ENCODE results near the gene DDX41. TPM values are rescaled to one million over a fixed set of nuclear protein-coding genes. Genes with fewer than 3 reads are reported as not detected.
"Not testable (repeated sequence)": the region's sequence is repeated elsewhere in the genome, so short reads cannot be mapped to it uniquely, and the experiment has no call there.

DDX41 gene
- total RNA-seq, 1 donor, result 166 TPM

- DNase-seq (ENCODE audit: low read depth in 2 of 3, low spot score in 2 of 3), result no peak
These were observed 29.6 kb downstream of the DDX41 start for GRCh38 chr5:177487144-177487543.

GRCh38 chr5:177486256-177486655 lies 30.5 kb downstream of the DDX41 start:
- DNase-seq (ENCODE audit: low read depth in 2 of 3, low spot score in 2 of 3), result no peak

- DNase-seq (ENCODE audit: low read depth in 2 of 3, low spot score in 2 of 3), result not testable (repeated sequence)
These were observed 31.0 kb downstream of the DDX41 start for GRCh38 chr5:177485753-177486152.

GRCh38 chr5:177484902-177485549 lies 31.7 kb downstream of the DDX41 start:
- DNase-seq (ENCODE audit: low read depth in 2 of 3, low spot score in 2 of 3), result no peak

- DNase-seq (ENCODE audit: low read depth in 2 of 3, low spot score in 2 of 3), result no peak
These were observed 32.5 kb downstream of the DDX41 start for GRCh38 chr5:177483994-177484901.

- no peak for DNase-seq (ENCODE audit: low read depth in 2 of 3, low spot score in 2 of 3)
These were observed 33.7 kb downstream of the DDX41 start for GRCh38 chr5:177483042-177483441.

GRCh38 chr5:177482359-177482795 lies 34.4 kb downstream of the DDX41 start:
- no peak for DNase-seq (ENCODE audit: low read depth in 2 of 3, low spot score in 2 of 3)

- no peak for DNase-seq (ENCODE audit: low read depth in 2 of 3, low spot score in 2 of 3)
These were observed 37.0 kb downstream of the DDX41 start for GRCh38 chr5:177479774-177480173.

GRCh38 chr5:177478711-177479646 lies 37.8 kb downstream of the DDX41 start:
- DNase-seq (ENCODE audit: low read depth in 2 of 3, low spot score in 2 of 3), result peak in 2 of 3 donors; percentile 75 to 83

- DNase-seq (ENCODE audit: low read depth in 2 of 3, low spot score in 2 of 3), result no peak
These were observed 38.9 kb downstream of the DDX41 start for GRCh38 chr5:177477701-177478477.

- DNase-seq (ENCODE audit: low read depth in 2 of 3, low spot score in 2 of 3), result no peak
These were observed 40.1 kb downstream of the DDX41 start for GRCh38 chr5:177476531-177477233.

GRCh38 chr5:177475563-177476427 lies 41.0 kb downstream of the DDX41 start:
- no peak for DNase-seq (ENCODE audit: low read depth in 2 of 3, low spot score in 2 of 3)

GRCh38 chr5:177474846-177475562 lies 41.8 kb downstream of the DDX41 start:
- no peak for DNase-seq (ENCODE audit: low read depth in 2 of 3, low spot score in 2 of 3)

GRCh38 chr5:177474002-177474476 lies 42.7 kb downstream of the DDX41 start:
- DNase-seq (ENCODE audit: low read depth in 2 of 3, low spot score in 2 of 3), result no peak

- DNase-seq (ENCODE audit: low read depth in 2 of 3, low spot score in 2 of 3), result no peak
These were observed 43.2 kb downstream of the DDX41 start, which contains the start of gene DBN1 for GRCh38 chr5:177473443-177474001. Gene DBN1, minus strand, starts transcription at chr5:177473634. Its CDS starts 113 bp downstream, at chr5:177473521.

- DNase-seq (ENCODE audit: low read depth in 2 of 3, low spot score in 2 of 3), result peak in 2 of 3 donors; percentile 71 to 79
These were observed 44.0 kb downstream of the DDX41 start for GRCh38 chr5:177472460-177473442.
